Cardiac fibroblast (primary cell): Measurements from ENCODE around the gene LETM1.

Source experiments
- DNase-seq, 2 donors: peaks; one replicate each; pipeline versions ENCODE4 v3.0.0 to v3.0.0-alpha.2; 2010; ENCODE audit warnings: low read depth in 2 of 2
- H3K4me3 ChIP-seq, 2 donors: replicated peaks in 1 of 2; 1 replicate in 1 of 2; 2 replicates in 1 of 2; pipeline ENCODE4 v1.5.1; 2011; ENCODE audit warnings: low read depth in 2 of 2, low read length in 2 of 2, mild to moderate bottlenecking in 2 of 2, moderate library complexity in 1 of 2
- CTCF ChIP-seq: IDR thresholded peaks from one replicate; pipeline ENCODE4 v1.5.1; 2011; ENCODE audit warnings: low read depth, mild to moderate bottlenecking, low read length, inconsistent platforms

LETM1 gene

GRCh38 chr4:1790005-1790404 is 66.0 kb downstream of the LETM1 start:
- H3K4me3 ChIP-seq = no peak overlapping the region
- TF ChIP-seq CTCF = no peak
- DNase-seq = no peak

GRCh38 chr4:1789552-1789951 is 66.4 kb downstream of the LETM1 start:
- TF ChIP-seq CTCF = no peak
- DNase-seq = no peak
- H3K4me3 ChIP-seq = no peak overlapping the region

- no peak for DNase-seq
- TF ChIP-seq CTCF = no peak
- H3K4me3 ChIP-seq = no peak overlapping the region
Observed at GRCh38 chr4:1788254-1788973, 67.5 kb downstream of the LETM1 start.

GRCh38 chr4:1787411-1788077 is 68.4 kb downstream of the LETM1 start:
- no peak for DNase-seq

GRCh38 chr4:1786544-1787362 is 69.2 kb downstream of the LETM1 start:
- no peak for DNase-seq
- H3K4me3 ChIP-seq = no peak overlapping the region
- no peak for TF ChIP-seq CTCF

More at GRCh38 chr4:1787411-1788077, 68.4 kb downstream of the LETM1 start:
- H3K4me3 ChIP-seq = no peak overlapping the region
- TF ChIP-seq CTCF = no peak

GRCh38 chr4:1785592-1785991 is 70.4 kb downstream of the LETM1 start:
- no peak for DNase-seq
- no peak overlapping the region for H3K4me3 ChIP-seq
- no peak for TF ChIP-seq CTCF
